Measurements from ENCODE around the gene OR5AN1.
"Not testable (repeated sequence)": the region's sequence is repeated elsewhere in the genome, so short reads cannot be mapped to it uniquely, and the experiment has no call there.

The OR5AN1 gene

GRCh38 chr11:59358595-59358994 is at the start of gene OR5AN1:
Gene OR5AN1 (plus strand): TSS chr11:59358895. CDS start chr11:59364459, 5,564 bp downstream.
- ATAC-seq: no peak
- no peak for DNase-seq

- DNase-seq (no peak), ATAC-seq (no peak)
Observed at GRCh38 chr11:59335001-59335400, 23.7 kb upstream of the OR5AN1 start.

- DNase-seq: no peak
- no peak for ATAC-seq
Observed at GRCh38 chr11:59336176-59336575, 22.5 kb upstream of the OR5AN1 start.

- DNase-seq: no peak
- ATAC-seq: no peak
Observed at GRCh38 chr11:59336931-59337330, 21.8 kb upstream of the OR5AN1 start.

GRCh38 chr11:59349657-59350056 is 9.0 kb upstream of the OR5AN1 start:
- DNase-seq, ATAC-seq: not testable (repeated sequence)

- ATAC-seq: no peak
Observed at GRCh38 chr11:59355226-59355625, 3.5 kb upstream of the OR5AN1 start.

GRCh38 chr11:59356561-59356960 is 2.1 kb upstream of the OR5AN1 start:
- no peak for ATAC-seq
- DNase-seq: no peak

More at GRCh38 chr11:59355226-59355625, 3.5 kb upstream of the OR5AN1 start:
- DNase-seq: no peak

GRCh38 chr11:59358020-59358419 is 675 bp upstream of the OR5AN1 start:
- ATAC-seq: no peak
- no peak for DNase-seq

GRCh38 chr11:59365232-59366018 is 6.7 kb downstream of the OR5AN1 start:
- DNase-seq (no peak), ATAC-seq (no peak)

- no peak for DNase-seq
- no peak for ATAC-seq
Observed at GRCh38 chr11:59368238-59369022, 9.7 kb downstream of the OR5AN1 start.

GRCh38 chr11:59372324-59372723 is 13.6 kb downstream of the OR5AN1 start:
- not testable (repeated sequence) for ATAC-seq, DNase-seq

GRCh38 chr11:59380263-59381059 is 21.8 kb downstream of the OR5AN1 start:
- DNase-seq: no peak
- ATAC-seq: no peak

GRCh38 chr11:59394186-59394585 is 35.5 kb downstream of the OR5AN1 start:
- ATAC-seq (no peak), DNase-seq (no peak)

GRCh38 chr11:59400461-59401261 is 42.0 kb downstream of the OR5AN1 start:
- DNase-seq (no peak), ATAC-seq (no peak)

- ATAC-seq (no peak), DNase-seq (no peak)
Observed at GRCh38 chr11:59401262-59401552, 42.5 kb downstream of the OR5AN1 start.

- ATAC-seq: no peak
Observed at GRCh38 chr11:59403546-59403945, 44.9 kb downstream of the OR5AN1 start.

GRCh38 chr11:59413646-59414045 is 55.0 kb downstream of the OR5AN1 start:
- DNase-seq: no peak
- ATAC-seq: no peak

More at GRCh38 chr11:59403546-59403945, 44.9 kb downstream of the OR5AN1 start:
- DNase-seq: no peak

- no peak for ATAC-seq
- DNase-seq: no peak
Observed at GRCh38 chr11:59415111-59415510, 56.4 kb downstream of the OR5AN1 start.

GRCh38 chr11:59416613-59417012 is 57.9 kb downstream of the OR5AN1 start:
- DNase-seq: no peak
- ATAC-seq: no peak

GRCh38 chr11:59417023-59417422 is 58.3 kb downstream of the OR5AN1 start:
- no peak for DNase-seq

GRCh38 chr11:59418156-59418555 is 59.5 kb downstream of the OR5AN1 start:
- ATAC-seq: no peak
- DNase-seq: no peak

More at GRCh38 chr11:59417023-59417422, 58.3 kb downstream of the OR5AN1 start:
- no peak for ATAC-seq

Measured in stimulated activated naive CD8-positive, alpha-beta T cell treated with anti-CD3 and anti-CD28 coated beads, Interleukin-15, Interleukin-2, amounts not matched to agents 100 U/mL and 50 U/mL, for 24 hours (primary cell).